Activated gamma-delta T cell treated with Interleukin-2 at 50 U/mL for 16 hours (primary cell): Measurements from ENCODE around the gene GPRIN2.
"Not testable (repeated sequence)": the region's sequence is repeated elsewhere in the genome, so short reads cannot be mapped to it uniquely, and the experiment has no call there.

ENCODE experiments used
- DNase-seq: peaks from one replicate; pipeline ENCODE4 v3.0.0-alpha.2; 2020

Gene GPRIN2

DNA sequence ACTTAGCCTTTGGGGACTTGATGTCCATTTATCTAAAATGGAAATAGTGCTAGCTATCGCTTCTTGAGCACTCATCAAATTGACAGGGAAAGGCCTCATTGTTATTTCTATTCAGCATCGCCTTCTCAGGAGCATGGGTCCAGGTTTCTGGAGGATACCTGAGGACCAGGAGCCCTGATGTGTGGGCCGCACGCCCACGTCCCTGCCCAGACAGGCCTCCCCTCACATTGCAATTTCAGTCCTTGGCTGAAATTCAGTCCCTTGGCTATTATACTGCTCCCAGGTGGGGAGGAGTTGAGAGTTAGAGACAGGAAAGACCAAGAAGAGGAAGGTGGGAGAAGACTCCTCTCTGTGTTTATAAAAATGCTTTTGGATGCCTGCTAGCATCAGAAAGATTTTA lies 38.9 kb downstream of the GPRIN2 start:
- no peak for DNase-seq

DNA sequence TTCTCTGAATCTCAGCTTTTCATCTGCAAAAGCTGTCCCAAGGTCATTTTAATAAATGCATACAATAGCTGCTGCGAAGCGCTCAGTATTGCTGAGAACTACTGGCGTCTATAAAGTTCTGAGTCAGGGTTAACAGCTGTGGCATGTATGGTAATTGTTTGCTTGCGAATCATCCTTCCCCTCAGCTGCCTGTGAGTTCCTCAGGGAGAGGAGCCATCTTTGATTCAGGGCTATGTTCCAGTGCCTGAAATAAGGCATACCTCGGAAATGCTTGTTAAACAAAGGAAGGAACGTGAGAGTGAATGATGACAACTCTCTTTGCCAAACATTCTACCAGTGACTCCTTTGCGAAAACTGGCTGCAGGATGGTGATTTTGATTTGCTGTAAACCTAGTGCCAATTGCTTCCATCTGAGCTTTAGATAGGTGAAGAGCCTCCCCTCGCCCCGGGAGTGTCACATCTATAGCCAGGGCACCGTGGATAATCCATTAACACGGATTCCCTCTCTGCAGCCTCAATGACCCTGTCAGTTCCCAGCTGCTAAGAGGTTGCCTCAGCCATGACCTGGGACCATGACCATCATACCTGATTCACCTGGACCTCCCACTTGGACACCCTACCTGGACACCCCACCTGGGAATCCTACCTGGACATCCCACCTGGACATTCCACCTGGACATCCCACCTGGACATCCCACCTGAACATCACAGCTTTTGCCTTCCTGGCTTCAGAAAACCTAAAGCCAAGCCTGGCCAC lies 39.6 kb downstream of the GPRIN2 start:
- DNase-seq: no peak

DNA sequence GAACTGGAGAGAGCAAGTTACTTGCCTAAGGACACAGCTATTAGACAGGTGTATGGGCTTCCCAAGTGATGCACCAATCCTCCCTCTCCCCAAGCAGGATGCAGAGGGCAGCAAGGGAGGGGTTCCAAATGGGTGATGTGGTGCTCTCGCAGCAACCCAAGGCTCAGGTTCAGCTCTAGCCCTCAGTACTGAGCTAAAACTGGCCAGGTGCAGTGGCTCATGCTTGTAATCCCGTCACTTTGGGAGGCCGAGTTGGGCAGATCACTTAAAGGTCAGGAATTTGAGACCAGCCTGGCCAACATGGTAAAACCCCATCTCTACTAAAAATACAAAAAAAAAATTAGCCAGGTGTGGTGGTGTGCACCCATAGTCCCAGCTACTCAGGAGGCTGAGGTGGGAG lies 40.7 kb downstream of the GPRIN2 start:
- no peak for DNase-seq

- no peak for DNase-seq
Measured at GRCh38 chr10:46515366-46515765, 41.1 kb downstream of the GPRIN2 start.

- no peak for DNase-seq
Measured at GRCh38 chr10:46514899-46515298, 41.6 kb downstream of the GPRIN2 start.

DNA sequence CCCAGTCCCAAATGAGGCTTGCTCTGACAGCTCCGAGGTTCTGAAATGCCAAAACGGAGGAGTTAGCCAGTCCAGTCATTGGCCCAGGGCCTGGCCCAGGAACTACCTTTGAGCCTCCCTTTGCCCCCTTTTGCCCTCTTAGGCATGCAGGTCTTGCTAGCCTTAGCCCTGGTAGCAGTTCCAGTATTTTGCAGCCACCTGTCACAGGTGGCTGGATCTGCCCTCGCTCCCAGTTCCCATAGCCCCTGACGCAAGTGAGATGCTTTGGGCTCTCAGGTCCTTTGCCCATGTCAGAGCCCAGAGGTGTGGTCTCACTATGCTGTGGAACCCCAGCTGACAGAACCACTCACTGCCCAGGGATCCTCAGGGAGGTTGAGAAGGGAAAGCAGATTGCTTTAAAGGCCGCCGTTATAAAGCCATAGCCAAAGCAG lies 42.0 kb downstream of the GPRIN2 start:
- no peak for DNase-seq

GRCh38 chr10:46513333-46513732 lies 43.1 kb downstream of the GPRIN2 start:
- DNase-seq: not testable (repeated sequence)

- not testable (repeated sequence) for DNase-seq
Measured at GRCh38 chr10:46512725-46513124, 43.7 kb downstream of the GPRIN2 start.

- DNase-seq: not testable (repeated sequence)
Measured at GRCh38 chr10:46512002-46512401, 44.5 kb downstream of the GPRIN2 start.
